Neuronal stem cell (in vitro differentiated cells): ENCODE measurements around the gene ZNF407.

ENCODE experiments used
- DNase-seq: peaks from one replicate; pipeline ENCODE4 v3.0.0-alpha.2; 2013; ENCODE audit warnings: low spot score
- H2AFZ ChIP-seq: one replicate; pipeline ENCODE4 v1.6.1; 2013; ENCODE audit warnings: mild to moderate bottlenecking, low read length, inconsistent platforms
- H2AK5ac ChIP-seq: 2 replicates; pipeline ENCODE4 v1.6.1; 2013; ENCODE audit warnings: low read depth, mild to moderate bottlenecking, inconsistent platforms, low read length, moderate library complexity, mixed read lengths
- H2BK120ac ChIP-seq: 2 replicates; pipeline ENCODE4 v1.6.1; 2013; ENCODE audit warnings: low read depth, mild to moderate bottlenecking, inconsistent platforms, low read length, moderate library complexity, mixed read lengths
- H2BK12ac ChIP-seq: one replicate; pipeline ENCODE4 v1.6.1; 2013; ENCODE audit warnings: low read length, inconsistent platforms
- H2BK15ac ChIP-seq: 2 replicates; pipeline ENCODE4 v1.6.1; 2013; ENCODE audit warnings: mild to moderate bottlenecking, low read length, inconsistent platforms, mixed read lengths
- H2BK5ac ChIP-seq: one replicate; pipeline ENCODE4 v1.6.1; 2013; ENCODE audit warnings: inconsistent platforms, mild to moderate bottlenecking, low read length, moderate library complexity
- H3K14ac ChIP-seq: one replicate; pipeline ENCODE4 v1.6.1; 2013; ENCODE audit warnings: low read length, inconsistent platforms
- H3K18ac ChIP-seq: 2 replicates; pipeline ENCODE4 v1.6.1; 2013; ENCODE audit warnings: low read length, inconsistent platforms
- H3K23ac ChIP-seq: 2 replicates; pipeline ENCODE4 v1.6.1; 2013; ENCODE audit warnings: low read depth, mild to moderate bottlenecking, mixed read lengths, low read length, inconsistent platforms; ENCODE audit not compliant: poor library complexity
- H3K27ac ChIP-seq: replicated peaks from 3 replicates; pipeline ENCODE4 v1.5.1; 2013; ENCODE audit warnings: low read length, inconsistent platforms
- H3K27me3 ChIP-seq, 3 experiments: 2 replicates each; pipeline ENCODE4 v1.6.1; 2013; ENCODE audit warnings: low read length in 3 of 3, mild to moderate bottlenecking in 2 of 3, inconsistent platforms in 1 of 3, low read depth in 1 of 3, mixed read lengths in 1 of 3, moderate library complexity in 1 of 3; ENCODE audit not compliant: control insufficient read depth in 3 of 3, insufficient read depth in 3 of 3
- H3K36me3 ChIP-seq, 2 donors: replicated peaks in 1 of 2; 2 replicates each; pipeline ENCODE4 v1.6.1; 2013; ENCODE audit warnings: low read length in 2 of 2; ENCODE audit not compliant: control insufficient read depth in 2 of 2, insufficient read depth in 2 of 2
- H3K4ac ChIP-seq: 2 replicates; pipeline ENCODE4 v1.6.1; 2013; ENCODE audit warnings: inconsistent platforms, mild to moderate bottlenecking, low read length, moderate library complexity
- H3K4me1 ChIP-seq, 2 donors: 1 replicate in 1 of 2; 2 replicates in 1 of 2; pipeline ENCODE4 v1.6.1; 2013; ENCODE audit warnings: low read length in 2 of 2, low read depth in 1 of 2; ENCODE audit not compliant: control insufficient read depth in 2 of 2, insufficient read depth in 1 of 2
- H3K4me2 ChIP-seq: one replicate; pipeline ENCODE4 v1.6.1; 2013; ENCODE audit warnings: mild to moderate bottlenecking, low read length, inconsistent platforms; ENCODE audit not compliant: insufficient read depth, poor library complexity, severe bottlenecking
- H3K4me3 ChIP-seq, 2 donors: 2 replicates each; pipeline ENCODE4 v1.5.1; 2013; ENCODE audit warnings: low read length in 2 of 2, mild to moderate bottlenecking in 2 of 2, inconsistent platforms in 1 of 2, moderate library complexity in 1 of 2
- H3K79me1 ChIP-seq: one replicate; pipeline ENCODE4 v1.6.1; 2013; ENCODE audit warnings: low read depth, mild to moderate bottlenecking, inconsistent platforms, low read length, moderate library complexity
- H3K9ac ChIP-seq: one replicate; pipeline ENCODE4 v1.6.1; 2013; ENCODE audit warnings: mild to moderate bottlenecking, low read depth, low read length, inconsistent platforms; ENCODE audit not compliant: poor library complexity
- H3K9me3 ChIP-seq, 2 donors: replicated peaks in 1 of 2; 2 replicates each; pipeline versions ENCODE3 to v1.6.1; 2013; ENCODE audit warnings: low read length in 2 of 2, mild to moderate bottlenecking in 2 of 2, inconsistent platforms in 1 of 2, low read depth in 1 of 2, mixed read lengths in 1 of 2, moderate library complexity in 1 of 2; ENCODE audit not compliant: control insufficient read depth in 2 of 2, insufficient read depth in 1 of 2
- H4K8ac ChIP-seq: one replicate; pipeline ENCODE4 v1.6.1; 2013; ENCODE audit warnings: low read depth, mild to moderate bottlenecking, inconsistent platforms, low read length, moderate library complexity
- H4K91ac ChIP-seq: one replicate; pipeline ENCODE4 v1.6.1; 2013; ENCODE audit warnings: low read length, low read depth, mild to moderate bottlenecking, inconsistent platforms; ENCODE audit not compliant: poor library complexity
- WGBS, 2 donors: extraction: QIAGEN DNeasy Blood & Tissue Kit; methylation state at CpG; one replicate each; pipeline ENCODE4 v1.1.7; 2013; ENCODE audit warnings: missing lambda C conversion rate in 2 of 2, mixed read lengths in 1 of 2; ENCODE audit not compliant: insufficient read length in 2 of 2, insufficient replicate concordance in 1 of 2; ENCODE audit errors: extremely low coverage in 2 of 2; 5-methylcytosine and 5-hydroxymethylcytosine counted together

ZNF407 gene

DNA sequence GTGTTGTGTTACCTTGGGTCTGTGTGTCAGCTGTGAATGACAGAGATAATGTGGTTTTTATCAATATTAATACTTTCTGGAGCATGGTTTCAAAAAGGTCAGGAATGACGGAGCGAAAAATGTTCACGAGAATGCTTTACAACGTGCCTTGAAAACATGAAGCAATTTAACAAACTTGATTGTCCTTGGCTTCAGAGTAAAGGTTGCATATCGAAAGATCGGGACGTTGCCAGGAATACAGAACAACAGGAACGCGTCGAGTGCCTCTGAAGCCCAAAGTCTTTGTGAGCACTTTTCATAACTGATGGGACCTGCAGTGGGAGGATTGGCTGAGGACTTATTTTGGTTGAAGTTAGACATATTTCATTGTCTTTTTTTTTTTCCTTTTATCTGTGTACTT lies 206.1 kb downstream of the ZNF407 start:
- H2AK5ac ChIP-seq, result no peak overlapping the region
- H2BK15ac ChIP-seq, result no peak overlapping the region
- no peak overlapping the region for H3K14ac ChIP-seq
- H4K8ac ChIP-seq, result no peak overlapping the region
- H3K4me1 ChIP-seq, result peaks cover 0 to 2% of the 10 kb centered on the region in 2 donors
- WGBS, 2 donors, result no CpG with 5 or more reads among the region's 10 CpGs
- no peak overlapping the region for H3K9ac ChIP-seq
- H3K27ac ChIP-seq, result no peak overlapping the region
- H3K4me3 ChIP-seq, result no peak overlapping the region
- H3K9me3 ChIP-seq, result no peaks in the 10 kb centered on the region
- H3K79me1 ChIP-seq, result no peaks in the 10 kb centered on the region
- H2BK5ac ChIP-seq, result no peak overlapping the region
- no peak overlapping the region for H3K18ac ChIP-seq
- H3K27me3 ChIP-seq, result no peaks in the 10 kb centered on the region
- DNase-seq, result no peak
- H4K91ac ChIP-seq, result no peak overlapping the region
- no peak overlapping the region for H2BK12ac ChIP-seq
- H3K4ac ChIP-seq, result no peak overlapping the region
- H3K23ac ChIP-seq, result no peak overlapping the region
- no peaks in the 10 kb centered on the region for H3K36me3 ChIP-seq
- H3K4me2 ChIP-seq, result no peak overlapping the region
- no peak overlapping the region for H2BK120ac ChIP-seq
- no peak overlapping the region for H2AFZ ChIP-seq

DNA sequence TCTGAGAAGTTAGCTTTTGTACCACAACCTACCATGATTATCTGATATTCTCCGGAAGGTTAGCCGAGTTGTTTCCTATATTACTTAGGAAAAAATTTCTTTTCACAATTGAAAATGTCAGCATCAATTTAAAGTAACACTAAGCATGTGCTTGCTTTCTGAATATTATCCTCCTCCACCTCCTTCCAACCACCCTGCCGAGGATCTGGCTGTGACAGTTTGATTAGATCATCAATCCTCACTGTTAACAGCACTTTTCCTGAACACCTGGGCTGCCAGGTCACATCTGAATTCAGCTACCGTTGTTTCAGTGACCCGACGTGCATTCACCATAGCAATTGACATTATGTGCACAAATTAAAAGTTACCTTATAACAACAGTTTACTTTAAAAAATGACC lies 207.0 kb downstream of the ZNF407 start:
- WGBS, 2 donors, result no CpG with 5 or more reads among the region's 6 CpGs
- no peak overlapping the region for H4K8ac ChIP-seq

GRCh38 chr18:74806073-74806472 lies 208.4 kb downstream of the ZNF407 start:
- no peaks in the 10 kb centered on the region for H3K79me1 ChIP-seq
- DNase-seq, result no peak
- H3K18ac ChIP-seq, result no peak overlapping the region
- no peak overlapping the region for H3K4me3 ChIP-seq
- H3K9me3 ChIP-seq, result no peaks in the 10 kb centered on the region
- peaks cover 0 to 2% of the 10 kb centered on the region in 2 donors for H3K4me1 ChIP-seq
- no peak overlapping the region for H2BK120ac ChIP-seq
- no peak overlapping the region for H3K4ac ChIP-seq
- no peak overlapping the region for H3K9ac ChIP-seq
- no peak overlapping the region for H2BK5ac ChIP-seq
- H3K4me2 ChIP-seq, result no peak overlapping the region
- H3K27ac ChIP-seq, result no peak overlapping the region
- H2BK12ac ChIP-seq, result no peak overlapping the region
- no peak overlapping the region for H2AK5ac ChIP-seq
- no peak overlapping the region for H3K14ac ChIP-seq
- no peaks in the 10 kb centered on the region for H3K36me3 ChIP-seq
- no peak overlapping the region for H2BK15ac ChIP-seq
- H3K27me3 ChIP-seq, result no peaks in the 10 kb centered on the region
- H3K23ac ChIP-seq, result no peak overlapping the region
- no CpG with 5 or more reads among the region's 6 CpGs for WGBS, 2 donors
- no peak overlapping the region for H4K8ac ChIP-seq
- no peak overlapping the region for H2AFZ ChIP-seq
- H4K91ac ChIP-seq, result no peak overlapping the region

More for the DNA sequence above, 207.0 kb downstream of the ZNF407 start:
- Histone ChIP-seq H3K36me3 (no peaks in the 10 kb centered on the region), H2BK5ac (no peak overlapping the region), H3K4ac (no peak overlapping the region), H3K9me3 (no peaks in the 10 kb centered on the region), H2AFZ (no peak overlapping the region), H3K9ac (no peak overlapping the region), H2BK15ac (no peak overlapping the region), H3K4me3 (no peak overlapping the region), H2BK12ac (no peak overlapping the region), H4K91ac (no peak overlapping the region), H3K4me1 (peaks cover 0 to 2% of the 10 kb centered on the region in 2 donors), H3K79me1 (no peaks in the 10 kb centered on the region), H3K23ac (no peak overlapping the region), H3K27ac (no peak overlapping the region), H3K14ac (no peak overlapping the region), H3K4me2 (no peak overlapping the region), H3K27me3 (no peaks in the 10 kb centered on the region), H3K18ac (no peak overlapping the region), H2AK5ac (no peak overlapping the region), H2BK120ac (no peak overlapping the region)
- no peak for DNase-seq

- Histone ChIP-seq H3K27ac (no peak overlapping the region), H2AK5ac (no peak overlapping the region), H3K4me1 (peaks cover 0 to 2% of the 10 kb centered on the region in 2 donors), H3K79me1 (no peaks in the 10 kb centered on the region), H3K23ac (no peak overlapping the region), H3K9ac (no peak overlapping the region), H3K18ac (no peak overlapping the region), H2AFZ (no peak overlapping the region), H3K9me3 (no peaks in the 10 kb centered on the region), H4K91ac (no peak overlapping the region), H3K4me2 (no peak overlapping the region), H3K4ac (no peak overlapping the region), H3K36me3 (no peaks in the 10 kb centered on the region), H3K14ac (no peak overlapping the region), H3K27me3 (no peaks in the 10 kb centered on the region), H2BK12ac (no peak overlapping the region), H2BK5ac (no peak overlapping the region), H4K8ac (no peak overlapping the region), H3K4me3 (no peak overlapping the region), H2BK120ac (no peak overlapping the region), H2BK15ac (no peak overlapping the region)
- DNase-seq, result no peak
- no CpG with 5 or more reads among the region's 7 CpGs for WGBS, 2 donors
Observed at GRCh38 chr18:74806700-74807416, 209.2 kb downstream of the ZNF407 start.
